NCI-H2029 (cell line): ENCODE data around the gene FAM209A.
"Not testable (repeated sequence)": the region's sequence is repeated elsewhere in the genome, so short reads cannot be mapped to it uniquely, and the experiment has no call there.

ENCODE experiments used
- DNase-seq: peaks from one replicate; lab custom pipeline; 2025; lab: John Stamatoyannopoulos, UW

The FAM209A gene

GRCh38 chr20:56524444-56524843, at the start of gene FAM209A:
Gene FAM209A, plus strand, starts transcription at chr20:56524744. Its CDS starts 65 bp downstream, at chr20:56524809.
- DNase-seq = not testable (repeated sequence)

GRCh38 chr20:56483970-56484369, 40.6 kb upstream of the FAM209A start:
- DNase-seq = no peak

GRCh38 chr20:56487216-56487615, 37.3 kb upstream of the FAM209A start:
- no peak for DNase-seq

- DNase-seq = no peak
These were observed 36.0 kb upstream of the FAM209A start for GRCh38 chr20:56488566-56488965.

GRCh38 chr20:56501116-56501515, 23.4 kb upstream of the FAM209A start:
- DNase-seq = no peak

- no peak for DNase-seq
These were observed 20.6 kb upstream of the FAM209A start for GRCh38 chr20:56503916-56504315.

GRCh38 chr20:56504373-56505005, 20.1 kb upstream of the FAM209A start:
- DNase-seq = no peak

- DNase-seq = no peak
These were observed 18.4 kb upstream of the FAM209A start for GRCh38 chr20:56506103-56506502.

GRCh38 chr20:56511926-56512325, 12.6 kb upstream of the FAM209A start:
- no peak for DNase-seq

- DNase-seq = no peak
These were observed 11.1 kb upstream of the FAM209A start for GRCh38 chr20:56513161-56514150.

GRCh38 chr20:56516631-56517030, 7.9 kb upstream of the FAM209A start:
- no peak for DNase-seq

GRCh38 chr20:56517211-56517610, 7.3 kb upstream of the FAM209A start:
- DNase-seq = no peak

- DNase-seq = no peak
These were observed 6.9 kb upstream of the FAM209A start for GRCh38 chr20:56517641-56518040.

GRCh38 chr20:56518126-56518525, 6.4 kb upstream of the FAM209A start:
- no peak for DNase-seq

- DNase-seq = no peak
These were observed 5.7 kb upstream of the FAM209A start for GRCh38 chr20:56518721-56519398.

- no peak for DNase-seq
These were observed 5.0 kb upstream of the FAM209A start for GRCh38 chr20:56519551-56519950.

GRCh38 chr20:56520180-56520579, 4.4 kb upstream of the FAM209A start:
- no peak for DNase-seq

GRCh38 chr20:56520746-56521354, 3.7 kb upstream of the FAM209A start:
- DNase-seq = not testable (repeated sequence)

GRCh38 chr20:56522311-56522710, 2.2 kb upstream of the FAM209A start:
- DNase-seq = no peak

- DNase-seq = no peak
These were observed 3.0 kb downstream of the FAM209A start for GRCh38 chr20:56527521-56527920.

- DNase-seq = not testable (repeated sequence)
These were observed 8.4 kb downstream of the FAM209A start, which contains the start of gene FAM209B for GRCh38 chr20:56532946-56533345. Gene FAM209B, plus strand, starts transcription at chr20:56533246. Its CDS starts 96 bp downstream, at chr20:56533342.

GRCh38 chr20:56537997-56538396, 13.5 kb downstream of the FAM209A start:
- no peak for DNase-seq
